GM04504 (cell line): ENCODE results near the gene MED16.
A peak's percentile ranks its signal among the peaks of the same experiment; 100 is the strongest.

Source experiments
- DNase-seq: peaks from one replicate; pipeline ENCODE4 v3.0.0-alpha.2; 2012; ENCODE audit warnings: low read depth

MED16 gene

GRCh38 chr19:892894-893689 is at the start of gene MED16, which contains the start of gene RNU6-9:
MED16 (minus strand) TSS chr19:893187; CDS start chr19:891131, 2,056 bp downstream.
RNU6-9 (plus strand) TSS chr19:893484.
- peak; percentile 81 for DNase-seq

GRCh38 chr19:942133-942645 is 49.2 kb upstream of the MED16 start:
- no peak for DNase-seq

- DNase-seq: no peak
Observed at GRCh38 chr19:941292-942132, 48.5 kb upstream of the MED16 start.

GRCh38 chr19:940591-941291 is 47.8 kb upstream of the MED16 start:
- DNase-seq: no peak

GRCh38 chr19:939922-940321 is 46.9 kb upstream of the MED16 start:
- no peak for DNase-seq

- DNase-seq: no peak
Observed at GRCh38 chr19:939439-939838, 46.5 kb upstream of the MED16 start.

GRCh38 chr19:938233-938923 is 45.4 kb upstream of the MED16 start:
- DNase-seq: no peak

- DNase-seq: no peak
Observed at GRCh38 chr19:937259-937694, 44.3 kb upstream of the MED16 start.

- DNase-seq: no peak
Observed at GRCh38 chr19:936175-936546, 43.2 kb upstream of the MED16 start.

GRCh38 chr19:934865-935479 is 42.0 kb upstream of the MED16 start:
- peak; percentile 40 for DNase-seq

- no peak for DNase-seq
Observed at GRCh38 chr19:934197-934840, 41.3 kb upstream of the MED16 start.

GRCh38 chr19:933553-933882 is 40.5 kb upstream of the MED16 start:
- DNase-seq: no peak

- DNase-seq: peak; percentile 94
Observed at GRCh38 chr19:932648-933552, 39.9 kb upstream of the MED16 start.

- no peak for DNase-seq
Observed at GRCh38 chr19:931860-932647, 39.1 kb upstream of the MED16 start.

- no peak for DNase-seq
Observed at GRCh38 chr19:929891-930258, 36.9 kb upstream of the MED16 start.

GRCh38 chr19:929203-929890 is 36.4 kb upstream of the MED16 start:
- DNase-seq: no peak

- DNase-seq: no peak
Observed at GRCh38 chr19:928471-929202, 35.6 kb upstream of the MED16 start.
